Islet of Langerhans (tissue), 1 donor: ENCODE results near the gene ELFN2.
A peak's percentile ranks its signal among the peaks of the same experiment; 100 is the strongest.
"Not testable (repeated sequence)": the region's sequence is repeated elsewhere in the genome, so short reads cannot be mapped to it uniquely, and the experiment has no call there.

Experiments
- FAIRE-seq: peaks from one replicate; lab custom pipeline; 2011; peaks lifted over from hg19 to GRCh38; lab: Jason Lieb, UNC

Gene ELFN2

GRCh38 chr22:37334859-37335805 is 92.1 kb downstream of the ELFN2 start:
- no peak for FAIRE-seq

- FAIRE-seq, result no peak
Observed at GRCh38 chr22:37334461-37334858, 92.8 kb downstream of the ELFN2 start.

- FAIRE-seq, result no peak
Observed at GRCh38 chr22:37333724-37334460, 93.4 kb downstream of the ELFN2 start.

GRCh38 chr22:37331856-37332536 is 95.3 kb downstream of the ELFN2 start:
- no peak for FAIRE-seq

GRCh38 chr22:37331034-37331428 is 96.2 kb downstream of the ELFN2 start:
- FAIRE-seq, result no peak

- FAIRE-seq, result no peak
Observed at GRCh38 chr22:37330200-37331033, 96.9 kb downstream of the ELFN2 start.

- no peak for FAIRE-seq
Observed at GRCh38 chr22:37329238-37330140, 97.8 kb downstream of the ELFN2 start.

GRCh38 chr22:37328538-37329237 is 98.6 kb downstream of the ELFN2 start:
- FAIRE-seq, result not testable (repeated sequence)

GRCh38 chr22:37328017-37328416 is 99.3 kb downstream of the ELFN2 start:
- FAIRE-seq, result no peak

GRCh38 chr22:37326726-37327125 is 100.6 kb downstream of the ELFN2 start:
- FAIRE-seq, result no peak

GRCh38 chr22:37325039-37325395 is 102.3 kb downstream of the ELFN2 start:
- no peak for FAIRE-seq

- FAIRE-seq, result no peak
Observed at GRCh38 chr22:37324340-37325038, 102.8 kb downstream of the ELFN2 start.

GRCh38 chr22:37320726-37321677 is 106.3 kb downstream of the ELFN2 start:
- peak; percentile 87 for FAIRE-seq

- no peak for FAIRE-seq
Observed at GRCh38 chr22:37319469-37319868, 107.8 kb downstream of the ELFN2 start.

- no peak for FAIRE-seq
Observed at GRCh38 chr22:37318364-37319109, 108.7 kb downstream of the ELFN2 start.
